WI38 (cell line): ENCODE results near the gene ISY1.

Experiments used
- H3K4me3 ChIP-seq: 2 replicates; pipeline ENCODE4 v1.5.1; 2011; ENCODE audit warnings: low read depth, mild to moderate bottlenecking, control low read depth, low read length
- TF ChIP-seq, protein P1 (sequence below): IDR thresholded peaks from 2 replicates; pipeline ENCODE4 v1.5.1; 2012; ENCODE audit warnings: low read depth, mild to moderate bottlenecking, control low read depth, low read length

ISY1 gene

DNA sequence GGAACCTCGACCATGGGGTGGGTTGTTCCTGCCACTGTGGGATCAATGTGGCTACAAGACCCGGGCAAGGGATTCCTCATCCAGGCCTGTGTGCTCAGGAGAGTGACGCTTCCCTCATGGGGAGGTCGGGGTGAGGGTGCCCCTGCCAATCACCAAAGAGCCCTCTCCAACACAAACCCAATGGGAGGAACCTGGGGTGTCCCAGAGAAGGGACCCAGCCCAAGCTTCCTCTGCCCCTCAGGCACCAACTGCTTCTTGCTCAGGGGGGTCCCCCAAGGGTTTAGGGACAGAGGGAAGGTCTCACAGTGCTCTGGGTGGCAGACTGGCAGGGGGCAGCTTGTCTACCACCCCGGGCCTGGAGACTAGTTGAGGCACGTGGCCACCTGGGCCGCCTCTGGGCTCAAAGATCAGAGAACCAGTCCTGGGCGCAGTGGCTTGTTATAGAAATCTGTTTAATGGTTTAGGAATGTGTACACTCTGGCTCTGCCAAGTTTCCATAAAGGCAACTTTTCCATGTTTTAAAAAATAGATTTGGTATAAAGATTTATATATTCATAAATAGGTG lies 73.6 kb downstream of the ISY1 start:
- no peak overlapping the region for H3K4me3 ChIP-seq
- TF ChIP-seq, protein P1, sequence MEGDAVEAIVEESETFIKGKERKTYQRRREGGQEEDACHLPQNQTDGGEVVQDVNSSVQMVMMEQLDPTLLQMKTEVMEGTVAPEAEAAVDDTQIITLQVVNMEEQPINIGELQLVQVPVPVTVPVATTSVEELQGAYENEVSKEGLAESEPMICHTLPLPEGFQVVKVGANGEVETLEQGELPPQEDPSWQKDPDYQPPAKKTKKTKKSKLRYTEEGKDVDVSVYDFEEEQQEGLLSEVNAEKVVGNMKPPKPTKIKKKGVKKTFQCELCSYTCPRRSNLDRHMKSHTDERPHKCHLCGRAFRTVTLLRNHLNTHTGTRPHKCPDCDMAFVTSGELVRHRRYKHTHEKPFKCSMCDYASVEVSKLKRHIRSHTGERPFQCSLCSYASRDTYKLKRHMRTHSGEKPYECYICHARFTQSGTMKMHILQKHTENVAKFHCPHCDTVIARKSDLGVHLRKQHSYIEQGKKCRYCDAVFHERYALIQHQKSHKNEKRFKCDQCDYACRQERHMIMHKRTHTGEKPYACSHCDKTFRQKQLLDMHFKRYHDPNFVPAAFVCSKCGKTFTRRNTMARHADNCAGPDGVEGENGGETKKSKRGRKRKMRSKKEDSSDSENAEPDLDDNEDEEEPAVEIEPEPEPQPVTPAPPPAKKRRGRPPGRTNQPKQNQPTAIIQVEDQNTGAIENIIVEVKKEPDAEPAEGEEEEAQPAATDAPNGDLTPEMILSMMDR = no peak

- H3K4me3 ChIP-seq = no peak overlapping the region
- TF ChIP-seq, protein P1 = no peak
Observed at GRCh38 chr3:129085818-129086217, 75.0 kb downstream of the ISY1 start.

GRCh38 chr3:129085165-129085715 lies 75.6 kb downstream of the ISY1 start:
- TF ChIP-seq, protein P1 = no peak
- no peak overlapping the region for H3K4me3 ChIP-seq

GRCh38 chr3:129084501-129084900 lies 76.4 kb downstream of the ISY1 start:
- H3K4me3 ChIP-seq = no peak overlapping the region
- TF ChIP-seq, protein P1 = no peak

GRCh38 chr3:129082026-129082425 lies 78.8 kb downstream of the ISY1 start:
- TF ChIP-seq, protein P1 = no peak

DNA sequence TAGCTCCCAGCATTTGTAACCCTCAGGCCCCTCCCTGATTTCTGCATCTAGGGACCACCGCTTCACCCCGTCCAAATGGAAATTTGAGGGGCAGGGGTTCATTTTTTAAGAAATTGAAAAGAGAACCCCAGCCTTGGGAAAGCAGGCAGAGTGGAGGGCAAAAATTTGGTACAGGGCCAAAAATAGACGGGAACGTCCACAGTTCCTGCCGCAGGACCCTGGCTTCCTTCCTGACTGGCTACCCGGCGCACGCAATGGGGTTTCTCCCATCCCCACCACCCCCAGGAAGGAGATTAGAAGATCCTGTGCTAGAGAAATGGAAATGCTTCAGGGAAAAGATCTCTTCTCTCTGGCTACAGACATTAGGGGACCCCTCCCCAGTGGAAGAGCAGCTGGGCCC lies 79.4 kb downstream of the ISY1 start:
- TF ChIP-seq, protein P1 = no peak
- H3K4me3 ChIP-seq = no peak overlapping the region

More at GRCh38 chr3:129082026-129082425, 78.8 kb downstream of the ISY1 start:
- no peak overlapping the region for H3K4me3 ChIP-seq

DNA sequence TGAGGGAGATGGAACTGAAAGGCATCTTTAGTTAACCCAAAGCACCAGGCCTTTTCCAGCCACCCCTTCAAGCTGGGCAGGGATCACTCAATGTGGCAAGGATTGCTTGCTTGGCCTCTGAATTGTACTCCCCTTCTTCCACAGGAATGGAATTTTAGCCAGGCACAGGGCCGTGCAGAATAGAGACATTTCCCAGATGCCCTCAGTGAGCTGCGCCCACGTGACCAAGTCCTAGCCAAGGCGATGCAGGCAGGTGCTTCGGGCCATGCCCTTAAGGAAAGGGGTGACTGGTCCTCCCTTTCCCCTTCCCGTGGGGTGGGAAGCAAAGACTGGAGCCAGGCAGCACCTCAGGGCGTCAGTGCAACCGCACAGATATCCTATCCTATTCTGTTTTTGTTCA lies 82.4 kb downstream of the ISY1 start:
- no peak overlapping the region for H3K4me3 ChIP-seq
- TF ChIP-seq, protein P1 = no peak
